ENCODE results near the gene SORL1.

SORL1 gene

DNA sequence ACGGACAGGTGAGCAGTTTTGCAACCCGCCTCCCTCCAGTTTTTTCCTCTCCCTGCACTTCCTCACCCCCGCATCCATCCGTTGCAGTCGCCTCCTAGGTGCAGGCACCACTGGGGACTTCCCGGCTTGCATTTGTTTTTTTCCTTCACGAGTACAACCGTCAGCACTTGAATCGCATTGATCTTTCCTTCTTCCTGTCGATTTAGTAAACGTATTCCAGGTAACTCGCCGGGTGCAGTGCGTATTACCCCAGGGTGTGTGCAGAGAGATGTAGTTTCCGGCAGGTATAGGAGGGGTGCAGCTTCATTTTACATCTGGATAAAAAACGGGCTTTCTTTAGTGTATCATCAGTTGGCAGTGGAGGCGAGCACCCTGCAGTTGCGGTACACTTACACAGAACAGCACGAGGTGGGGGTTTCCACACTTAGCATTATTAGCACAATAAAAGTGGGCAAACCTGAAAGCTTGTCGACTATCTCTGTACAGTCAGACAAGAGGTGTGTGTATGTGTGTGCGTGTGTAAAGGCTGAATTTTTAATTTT lies 566 bp downstream of the SORL1 start, which contains the start of gene SORL1-AS1:
Gene SORL1-AS1, minus strand, starts transcription at position 359 of the 542 bp plus-strand sequence.
- DNase-seq (ENCODE audit: low read depth in 1 of 2, low spot score in 1 of 2): peak; percentile 43 to 63

DNA sequence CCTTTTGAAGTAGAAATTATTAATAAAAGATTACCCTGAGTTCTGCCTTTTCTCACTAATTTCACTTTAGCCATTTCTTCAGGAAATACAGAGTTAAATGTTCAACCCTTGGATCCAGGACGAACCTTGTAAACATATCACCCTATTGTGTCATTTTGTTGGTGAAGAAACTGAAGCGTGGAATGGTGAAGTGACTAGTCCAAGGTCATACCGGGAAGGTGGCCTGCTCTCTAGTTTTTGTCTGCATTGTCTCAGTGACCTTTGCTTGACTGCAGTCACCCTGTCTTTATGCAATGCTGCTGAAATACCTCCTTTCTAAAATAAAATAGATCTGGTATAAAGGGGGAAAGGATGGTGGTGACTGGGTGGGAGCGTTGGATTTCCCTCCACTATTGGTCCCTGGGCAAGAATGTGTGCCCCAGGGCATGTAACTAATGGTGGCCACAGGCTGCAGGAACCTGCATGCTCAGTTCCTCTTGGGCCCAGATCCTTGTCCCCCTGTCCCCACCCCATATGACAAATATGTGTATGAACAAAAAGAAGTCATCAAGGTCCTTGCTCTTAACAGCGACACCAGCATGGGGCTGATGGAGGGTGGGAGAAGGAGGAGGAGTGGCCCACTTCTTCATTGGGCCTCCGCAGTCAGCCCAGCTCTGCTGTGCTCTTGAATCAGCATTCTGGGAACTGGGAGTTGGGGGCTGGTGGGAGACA lies 1.6 kb downstream of the SORL1 start:
- DNase-seq (ENCODE audit: low read depth in 1 of 2, low spot score in 1 of 2): no peak

DNA sequence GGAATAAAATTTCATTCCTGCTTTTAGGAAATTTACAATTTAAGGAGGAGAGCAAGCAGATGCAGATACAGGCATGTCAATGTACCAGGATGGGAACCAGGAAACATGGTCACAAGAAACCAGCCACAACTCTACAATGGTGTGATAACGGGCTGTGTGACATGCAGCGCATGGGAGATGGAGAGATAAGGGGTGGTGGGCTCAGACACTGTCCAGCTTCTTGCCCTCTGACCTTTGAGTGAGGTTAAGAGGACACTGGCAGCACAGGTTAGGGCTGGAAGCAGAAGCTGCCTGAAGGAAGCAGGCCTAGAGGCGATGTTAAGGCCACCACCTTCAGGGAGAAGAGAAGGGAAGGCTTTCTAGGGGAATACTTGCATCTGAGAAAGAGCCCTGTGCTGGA lies 3.0 kb downstream of the SORL1 start:
- DNase-seq (ENCODE audit: low read depth in 1 of 2, low spot score in 1 of 2): no peak

DNA sequence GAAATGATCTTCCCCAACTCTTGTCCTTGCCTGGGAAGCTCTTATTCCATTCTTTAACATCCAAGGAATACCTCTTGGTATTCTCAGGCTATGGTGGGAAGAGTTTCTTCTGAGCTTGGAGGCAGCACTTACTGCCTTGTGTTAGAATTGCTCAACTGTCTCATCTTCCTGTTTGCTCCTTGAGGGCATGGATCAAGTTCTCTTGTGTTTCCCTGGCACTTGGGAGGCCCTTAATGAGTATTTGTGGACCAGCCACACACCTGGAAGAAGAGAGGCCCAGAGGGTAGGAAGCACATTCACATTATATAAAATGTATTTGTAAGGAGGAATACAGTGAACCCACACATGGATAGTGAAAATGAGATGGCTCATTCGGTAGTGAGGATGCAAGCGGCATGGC lies 4.0 kb downstream of the SORL1 start:
- DNase-seq (ENCODE audit: low read depth in 1 of 2, low spot score in 1 of 2): no peak

DNA sequence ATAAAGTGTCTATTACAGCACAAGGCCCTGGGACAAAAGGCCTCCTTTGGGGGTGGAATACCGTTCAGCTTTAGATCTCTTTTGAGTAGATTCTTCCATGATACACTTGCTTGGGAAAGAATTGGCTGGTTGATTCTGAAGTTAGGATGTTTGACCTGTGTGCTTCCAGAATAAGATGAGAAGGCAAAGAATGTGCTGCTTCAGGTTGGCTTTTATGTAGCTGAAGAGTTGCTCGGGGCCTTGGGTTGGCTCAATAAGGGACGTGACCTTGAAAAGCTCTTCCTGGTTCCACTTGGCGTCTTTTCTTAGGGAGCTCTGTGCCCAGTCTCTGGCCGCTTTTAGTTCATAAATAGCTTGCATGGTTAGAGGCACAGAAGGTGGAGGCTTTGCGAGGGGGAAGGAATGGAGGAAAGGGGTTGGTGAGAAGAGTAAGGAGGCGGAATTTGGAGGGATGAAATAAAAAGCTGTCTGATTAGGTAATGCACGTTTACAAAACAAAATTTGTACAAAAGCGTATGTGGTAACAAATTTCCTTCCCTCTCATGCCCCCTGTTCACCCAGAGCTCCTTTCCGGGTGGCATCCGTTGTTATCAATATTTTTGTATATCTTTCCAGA lies 4.8 kb downstream of the SORL1 start:
- no peak for DNase-seq (ENCODE audit: low read depth in 1 of 2, low spot score in 1 of 2)

DNA sequence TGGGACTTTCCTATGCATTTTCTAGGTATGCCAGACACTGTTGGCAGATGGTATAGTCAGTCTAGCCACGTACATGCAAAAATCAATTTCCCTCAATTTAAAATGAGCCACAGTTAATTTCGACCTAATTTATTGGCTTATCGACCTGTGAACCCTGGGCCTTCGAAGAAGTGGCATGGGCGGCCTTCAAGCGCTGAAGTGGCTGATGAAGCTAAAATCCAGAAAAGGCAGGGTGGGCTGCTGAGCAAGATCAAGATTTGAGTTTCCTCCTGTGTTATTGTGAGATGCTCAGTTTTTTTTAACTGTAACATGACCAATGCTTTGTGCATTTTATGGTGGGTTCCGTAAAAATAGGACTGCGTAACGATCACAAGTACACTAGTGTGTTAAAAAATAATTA lies 6.4 kb downstream of the SORL1 start:
- DNase-seq (ENCODE audit: low read depth in 1 of 2, low spot score in 1 of 2): no peak

DNA sequence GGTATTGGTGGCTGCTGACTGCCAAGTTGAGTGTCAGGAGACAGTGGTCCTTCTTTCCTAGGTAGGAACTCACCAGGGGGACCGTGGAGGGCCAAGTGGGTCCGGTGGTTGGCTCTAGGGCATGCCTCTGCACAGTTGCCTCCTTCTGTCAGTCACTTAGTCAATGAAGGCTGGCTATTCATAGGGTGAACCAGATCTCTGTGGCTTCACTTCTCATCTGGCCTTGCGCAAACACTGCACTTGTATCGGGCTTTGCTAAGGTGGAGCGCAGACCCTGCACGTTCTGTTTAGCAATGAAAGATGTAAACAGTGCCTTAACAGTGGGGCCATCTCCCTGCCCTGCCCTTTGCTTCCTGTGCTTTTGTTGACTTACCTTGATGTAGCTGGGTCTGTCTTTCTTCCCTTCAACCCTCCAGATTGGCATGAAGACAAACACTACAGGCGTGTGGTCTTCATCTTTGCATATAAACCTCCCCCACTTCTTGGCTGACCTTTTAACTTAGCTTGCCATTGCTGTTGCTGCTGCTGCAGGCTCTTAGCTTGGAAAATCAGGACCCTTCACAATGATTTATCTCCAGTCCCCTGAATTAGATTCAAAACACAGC lies 7.4 kb downstream of the SORL1 start:
- no peak for DNase-seq (ENCODE audit: low read depth in 1 of 2, low spot score in 1 of 2)

DNA sequence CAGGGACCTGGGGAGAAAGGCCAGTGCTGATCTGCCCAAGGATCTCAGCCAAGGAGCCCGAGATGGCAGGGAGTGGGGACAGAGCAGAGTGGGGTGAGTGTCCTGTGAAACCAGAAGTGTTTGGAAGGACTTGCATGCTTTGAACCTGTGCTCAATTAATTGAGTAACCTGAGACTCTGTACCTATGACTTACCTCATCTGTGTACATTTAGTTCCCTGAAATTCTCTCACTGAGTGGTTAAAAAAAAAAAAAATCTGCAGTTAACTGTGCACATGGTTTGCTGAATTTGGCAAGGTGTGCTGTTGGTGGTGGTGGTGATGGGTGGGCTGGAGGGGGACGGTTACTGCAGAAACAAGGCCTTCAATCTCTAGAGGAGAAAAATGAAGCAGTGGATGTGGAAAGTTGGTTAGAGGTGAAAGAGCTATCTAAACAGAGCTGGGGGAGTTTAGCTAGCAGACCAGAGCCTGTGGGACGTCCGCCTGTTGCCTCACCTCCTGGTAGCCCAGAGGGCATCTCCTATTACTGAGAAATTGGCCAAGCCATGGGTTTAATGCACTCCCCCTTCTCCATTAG lies 8.9 kb downstream of the SORL1 start:
- DNase-seq (ENCODE audit: low read depth in 1 of 2, low spot score in 1 of 2): no peak

DNA sequence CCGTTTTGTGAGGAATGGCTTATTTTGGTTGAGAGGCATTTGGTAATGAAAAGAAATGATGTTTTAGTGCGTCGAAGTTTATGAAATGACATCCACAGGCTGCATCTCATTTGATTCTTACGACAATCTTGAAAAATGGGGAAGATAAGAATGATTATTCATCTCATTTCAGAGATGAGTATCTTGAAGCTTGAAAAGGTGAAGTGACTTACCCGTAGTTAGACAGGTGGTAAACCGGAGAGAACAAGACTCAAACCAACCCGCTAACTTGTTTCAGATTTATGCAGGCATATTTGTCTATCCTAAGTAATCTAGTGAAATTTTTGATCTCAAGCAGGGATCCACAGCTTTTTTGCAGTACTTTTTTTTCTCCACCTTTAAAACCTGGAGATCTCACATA lies 9.7 kb downstream of the SORL1 start:
- no peak for DNase-seq (ENCODE audit: low read depth in 1 of 2, low spot score in 1 of 2)

DNA sequence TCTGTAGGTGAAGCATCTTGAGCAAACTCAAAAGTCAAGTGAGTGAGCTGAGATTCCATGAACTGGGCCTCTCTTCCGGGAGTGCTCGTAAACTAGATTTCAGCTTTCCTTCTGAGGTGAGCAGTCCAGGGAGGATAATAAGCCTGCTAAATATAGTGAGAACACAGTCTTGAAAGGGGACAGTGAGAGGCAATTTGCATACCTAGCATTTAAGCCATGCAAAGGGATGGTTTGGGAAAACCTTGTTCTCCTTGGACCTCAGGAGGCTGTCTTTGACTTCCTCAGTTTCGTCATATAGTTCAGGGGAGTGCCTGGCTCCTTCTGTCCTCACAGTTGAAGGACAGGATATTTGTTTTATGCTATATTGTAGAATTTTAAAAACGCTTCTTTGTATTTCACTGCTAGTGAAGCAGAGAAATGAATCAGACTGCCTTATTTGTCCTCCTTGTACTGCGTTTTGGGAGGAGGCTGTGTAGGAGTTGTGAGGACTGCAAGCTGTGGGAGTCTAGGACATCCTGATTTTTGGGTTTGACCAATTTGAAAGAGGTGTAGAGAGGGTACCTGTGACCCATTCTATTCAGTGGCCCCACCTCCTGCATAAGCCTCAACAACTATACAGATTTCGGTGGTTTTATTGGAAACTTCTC lies 11.7 kb downstream of the SORL1 start:
- DNase-seq (ENCODE audit: low read depth in 1 of 2, low spot score in 1 of 2): no peak

DNA sequence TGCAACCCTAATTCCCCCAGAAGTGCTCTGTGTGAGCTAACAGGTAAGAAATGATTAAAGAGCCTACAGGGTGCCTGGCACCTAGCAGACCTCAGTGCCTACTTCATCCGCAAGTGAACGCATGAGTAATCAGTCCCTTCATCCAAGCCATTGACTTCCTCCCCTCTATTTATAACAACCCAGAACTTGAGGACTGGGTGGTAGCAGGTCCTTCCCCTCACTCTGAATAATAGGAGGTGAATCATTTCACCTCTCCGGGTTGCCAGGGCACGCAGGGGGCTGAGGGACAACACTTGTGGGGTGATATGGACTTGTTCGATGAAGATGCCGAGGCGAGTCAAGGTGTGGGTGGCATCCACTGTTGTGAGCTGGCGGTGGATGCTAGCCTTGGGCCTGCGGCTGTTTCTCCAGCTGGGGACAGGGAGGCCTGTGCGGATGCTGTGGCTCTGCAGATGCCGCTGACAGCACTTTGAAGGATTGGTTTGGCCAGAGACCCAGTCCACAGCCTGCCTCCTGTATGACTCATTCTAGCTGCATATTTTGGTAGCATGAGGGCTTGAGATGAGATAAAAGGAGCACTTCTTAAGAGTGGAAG lies 12.3 kb downstream of the SORL1 start:
- peak; percentile 61 to 79 for DNase-seq (ENCODE audit: low read depth in 1 of 2, low spot score in 1 of 2)

DNA sequence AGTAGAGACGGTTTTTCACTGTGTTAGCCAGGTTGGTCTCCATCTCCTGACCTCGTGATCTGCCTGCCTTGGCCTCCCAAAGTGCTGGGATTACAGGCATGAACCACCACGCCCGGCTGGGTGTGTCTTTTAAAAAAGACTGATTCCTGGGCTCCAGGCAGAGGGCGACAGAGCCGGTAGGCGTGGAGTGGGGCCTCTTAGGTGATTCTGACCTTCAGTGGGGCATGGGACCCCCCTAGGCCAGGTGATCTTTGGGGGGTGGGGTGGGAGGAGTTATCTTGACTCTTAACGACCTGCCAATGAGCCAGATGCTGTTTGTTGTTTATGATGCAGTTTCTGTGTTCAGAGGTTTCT lies 13.6 kb downstream of the SORL1 start:
- no peak for DNase-seq (ENCODE audit: low read depth in 1 of 2, low spot score in 1 of 2)

DNA sequence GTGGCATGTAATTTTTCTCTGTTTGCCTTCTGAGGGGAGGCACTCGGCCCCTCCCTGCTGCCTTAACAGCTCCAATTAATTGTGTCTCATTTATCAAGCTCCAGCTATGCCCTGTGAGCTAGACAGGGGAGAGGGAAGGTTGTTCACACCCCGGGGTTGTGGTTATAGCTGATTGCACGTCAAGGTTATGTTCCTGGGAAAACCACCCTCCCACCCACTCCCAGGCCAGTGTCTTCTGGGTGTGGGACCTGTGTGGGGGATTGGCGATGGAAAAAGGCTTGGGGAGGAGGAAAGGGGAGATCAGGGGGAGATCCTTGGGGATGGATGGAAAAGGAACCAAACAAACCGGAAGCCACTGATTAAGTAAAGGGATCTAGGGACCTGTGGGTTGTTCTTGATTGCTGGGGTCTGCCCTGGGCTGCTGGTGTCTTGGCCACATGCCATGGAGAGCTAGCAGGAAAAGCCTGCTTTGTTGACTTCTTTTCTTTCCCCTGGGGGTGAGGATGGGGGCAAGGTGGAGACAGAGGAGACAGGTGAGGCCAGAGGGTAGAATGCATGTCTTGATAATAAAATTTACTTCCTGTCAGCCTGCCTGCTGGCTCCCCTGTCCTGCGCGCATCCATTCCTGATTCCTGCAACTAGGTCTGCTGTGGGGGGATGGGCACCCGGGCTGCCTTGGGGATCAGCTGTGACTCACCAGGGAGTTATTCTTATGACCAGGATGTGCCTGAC lies 14.1 kb downstream of the SORL1 start:
- peak in 1 of 2 donors; percentile 60 for DNase-seq (ENCODE audit: low read depth in 1 of 2, low spot score in 1 of 2)

DNA sequence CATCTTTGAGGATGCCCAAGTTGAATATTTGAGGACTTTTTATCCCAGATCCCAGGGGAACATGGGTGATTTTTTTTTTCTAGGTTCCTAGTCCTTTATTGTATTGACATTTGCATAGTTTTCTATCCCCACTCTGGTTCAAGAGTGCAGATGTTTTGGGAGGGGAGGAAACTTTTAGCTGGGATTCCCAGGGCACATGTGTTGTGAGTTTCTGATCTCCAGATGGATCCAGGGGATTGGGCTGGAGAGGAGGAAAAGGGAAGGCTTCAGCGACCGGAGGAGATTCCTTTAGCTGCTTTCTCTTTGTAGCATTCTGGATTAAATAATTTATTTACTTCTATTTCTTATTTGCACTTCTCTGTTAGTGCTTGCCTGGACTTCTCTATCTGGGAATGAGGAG lies 15.4 kb downstream of the SORL1 start:
- no peak for DNase-seq (ENCODE audit: low read depth in 1 of 2, low spot score in 1 of 2)

DNA sequence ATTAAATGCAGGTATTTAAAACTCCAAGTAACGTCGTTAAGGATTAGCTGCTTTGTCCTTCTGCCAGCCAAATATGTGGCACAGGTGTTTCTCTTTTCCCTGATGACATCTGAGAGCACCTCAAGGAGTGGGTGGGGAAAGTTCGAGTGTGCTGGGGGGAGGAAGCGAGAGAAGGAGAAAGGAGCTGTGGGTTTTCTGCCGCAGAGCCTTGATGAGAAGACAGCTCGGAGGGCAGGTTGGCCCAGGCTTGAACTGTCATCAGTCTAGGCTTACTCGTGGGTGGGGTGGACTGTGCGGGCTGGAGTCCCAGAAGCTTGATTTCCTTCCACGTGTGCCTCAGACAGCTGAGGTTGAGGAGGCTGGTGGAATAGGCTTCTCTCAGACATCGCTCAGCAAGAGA lies 15.9 kb downstream of the SORL1 start:
- DNase-seq (ENCODE audit: low read depth in 1 of 2, low spot score in 1 of 2): peak; percentile 45 to 77

DNA sequence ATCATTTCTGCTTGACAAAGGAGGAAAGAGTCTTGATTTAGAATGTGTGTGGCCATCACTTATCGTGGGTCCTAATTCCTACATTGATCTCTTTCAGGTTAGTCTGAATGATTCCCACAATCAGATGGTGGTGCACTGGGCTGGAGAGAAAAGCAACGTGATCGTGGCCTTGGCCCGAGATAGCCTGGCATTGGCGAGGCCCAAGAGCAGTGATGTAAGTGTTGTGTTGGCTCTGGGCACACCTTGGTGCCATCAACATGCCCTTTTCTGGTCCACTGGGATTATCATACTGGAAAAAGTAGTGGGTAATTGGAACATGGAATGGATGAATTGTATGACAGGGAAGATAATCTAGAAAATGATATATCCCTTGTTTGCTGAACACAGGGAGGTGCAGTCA lies 17.8 kb downstream of the SORL1 start:
- no peak for DNase-seq (ENCODE audit: low read depth in 1 of 2, low spot score in 1 of 2)

DNA sequence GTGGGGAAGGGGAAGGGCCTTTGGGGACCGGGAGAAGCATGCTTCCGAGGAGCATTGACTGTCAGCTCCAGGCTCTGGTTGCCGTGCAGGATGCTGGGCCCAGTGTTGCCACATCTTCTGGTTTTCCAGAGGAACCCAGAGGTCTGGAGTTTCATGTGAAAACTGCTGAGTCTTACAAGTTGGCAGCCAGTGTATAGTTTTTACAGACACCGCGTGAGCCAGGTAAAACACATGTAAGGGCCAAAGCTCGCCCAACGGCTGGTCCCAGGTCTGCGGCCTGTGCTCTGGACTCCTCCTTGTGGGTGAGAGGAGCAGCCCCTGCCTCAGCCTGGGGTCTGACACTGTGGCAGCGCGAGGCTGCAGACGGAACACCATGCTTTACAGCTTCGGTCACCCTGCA lies 19.1 kb downstream of the SORL1 start:
- no peak for DNase-seq (ENCODE audit: low read depth in 1 of 2, low spot score in 1 of 2)

DNA sequence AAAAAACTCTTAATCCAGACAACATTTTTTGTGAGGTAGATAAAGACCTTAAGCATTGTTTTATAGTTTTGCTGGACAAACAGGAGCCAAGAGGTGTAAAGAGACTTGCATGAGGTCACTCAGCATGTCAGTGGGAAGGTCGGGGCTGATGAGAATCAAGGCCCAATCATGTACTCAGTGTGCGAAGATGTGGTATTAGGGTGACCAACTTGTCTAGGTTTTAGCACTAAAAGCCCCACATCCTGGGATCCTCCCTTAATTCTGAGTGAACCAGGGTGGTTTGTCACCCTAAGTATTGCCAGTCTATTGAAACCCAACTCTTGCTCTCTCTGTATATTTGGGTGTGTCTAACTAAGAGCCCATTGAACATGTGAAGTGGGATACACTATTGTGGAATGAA lies 20.2 kb downstream of the SORL1 start:
- DNase-seq (ENCODE audit: low read depth in 1 of 2, low spot score in 1 of 2): no peak

DNA sequence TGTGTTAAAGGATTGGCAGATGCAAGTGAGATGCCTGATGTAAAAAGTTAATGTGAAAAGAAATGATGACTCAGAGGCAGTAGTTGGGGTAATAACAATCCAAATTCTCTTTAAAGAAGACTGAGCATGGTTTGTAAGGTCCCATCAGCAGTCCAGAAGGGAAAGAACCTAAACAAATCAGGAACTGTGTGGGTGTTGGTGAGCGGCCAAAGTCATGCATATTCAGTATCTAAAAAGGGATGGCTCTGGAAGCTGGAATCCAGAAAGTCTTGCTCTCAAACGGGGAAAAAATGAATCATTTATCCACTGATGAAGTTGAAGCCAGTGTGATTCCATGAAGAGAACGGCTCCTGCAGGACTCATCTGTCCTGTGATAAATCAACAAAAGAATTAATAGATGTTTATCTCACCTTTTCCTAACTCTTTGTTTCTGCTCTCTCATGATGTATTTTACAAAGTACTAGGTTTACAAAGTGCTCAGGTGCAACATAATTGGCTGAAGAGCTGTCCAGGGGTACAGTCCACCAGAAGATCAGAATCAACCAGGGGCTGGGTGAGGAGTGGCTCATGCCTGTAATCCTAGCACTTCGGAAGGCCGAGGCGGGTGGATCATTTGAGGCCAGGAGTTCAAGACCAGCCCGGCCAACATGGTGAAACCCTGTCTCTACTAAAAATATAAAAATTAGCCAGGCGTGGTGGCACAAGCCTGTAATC lies 21.1 kb downstream of the SORL1 start:
- no peak for DNase-seq (ENCODE audit: low read depth in 1 of 2, low spot score in 1 of 2)

DNA sequence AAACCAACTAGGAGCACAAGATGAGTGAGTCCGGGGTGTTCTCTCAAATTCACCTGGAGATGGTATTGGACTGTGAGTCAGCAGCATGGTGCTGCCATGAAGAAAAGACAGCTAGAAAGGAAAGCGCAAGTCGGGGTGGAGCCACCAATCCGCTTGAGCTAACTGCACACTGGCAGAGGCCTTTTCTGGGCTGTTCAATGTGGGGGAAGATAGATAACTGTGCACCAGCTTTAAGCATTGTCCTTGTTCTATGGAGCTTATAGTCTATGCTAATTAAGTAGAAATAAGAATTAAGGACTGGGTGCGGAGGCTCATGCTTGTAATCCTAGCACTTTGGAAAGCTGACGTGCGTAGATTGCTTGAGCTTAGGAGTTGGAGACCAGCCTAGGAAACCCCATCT lies 22.6 kb downstream of the SORL1 start:
- DNase-seq (ENCODE audit: low read depth in 1 of 2, low spot score in 1 of 2): no peak
